Heart left ventricle (tissue), 13 donors: Measurements from ENCODE around the gene PRKAG3.

Experiments used
- POLR2A ChIP-seq, 2 donors: fragments of 450-650 bp; IDR thresholded peaks; one replicate each; pipeline ENCODE4 v1.6.1; 2017; ENCODE audit warnings: antibody characterized with exemption in 2 of 2, mild to moderate bottlenecking in 2 of 2, moderate library complexity in 2 of 2
- TF ChIP-seq, protein P1 (sequence below), 12 donors: fragments of 200-600 bp; sonication (generic) in 4 of 12; IDR thresholded peaks; one replicate each; pipeline versions ENCODE4 v1.5.0 to v1.8.0; 2018 to 2022; ENCODE audit warnings: antibody characterized with exemption in 12 of 12, mild to moderate bottlenecking in 5 of 12
- donor health status: ischemic (EF 13 %, LVEDD 7.1; RV severe dilation, severe dysfunction).
- donor health status: DM: no; HTN: yes; CAD: no.
- donor health status: DM: no; HTN: no; CAD: no.
- donor health status: ischemic (EF 25% LVEDD 6.9; RV normal size, moderate dysfunction).
- donor health status: ischemic (EF 25% LVEDD 5.7; RV mildly dilated, moderate dysfunction).
- donor health status: ischemic (EF 35%, LVEDD 5.7; RV mildly dilated, moderate dysfunction).
- donor health status: nonischemic (EF 11% LVEDD 7.7; RV severe dilation, severe dysfunction).
- donor health status: DM: yes; HTN: yes; CAD: no.
- donor health status: PGD.
- donor health status: ischemic (EF 29% LVEDD 5.4; RV normal size, mild dysfunction).
- donor health status: nonischemic (EF 23%, LVEDD 6.1; RV moderate dilation, normal function).

DNA sequence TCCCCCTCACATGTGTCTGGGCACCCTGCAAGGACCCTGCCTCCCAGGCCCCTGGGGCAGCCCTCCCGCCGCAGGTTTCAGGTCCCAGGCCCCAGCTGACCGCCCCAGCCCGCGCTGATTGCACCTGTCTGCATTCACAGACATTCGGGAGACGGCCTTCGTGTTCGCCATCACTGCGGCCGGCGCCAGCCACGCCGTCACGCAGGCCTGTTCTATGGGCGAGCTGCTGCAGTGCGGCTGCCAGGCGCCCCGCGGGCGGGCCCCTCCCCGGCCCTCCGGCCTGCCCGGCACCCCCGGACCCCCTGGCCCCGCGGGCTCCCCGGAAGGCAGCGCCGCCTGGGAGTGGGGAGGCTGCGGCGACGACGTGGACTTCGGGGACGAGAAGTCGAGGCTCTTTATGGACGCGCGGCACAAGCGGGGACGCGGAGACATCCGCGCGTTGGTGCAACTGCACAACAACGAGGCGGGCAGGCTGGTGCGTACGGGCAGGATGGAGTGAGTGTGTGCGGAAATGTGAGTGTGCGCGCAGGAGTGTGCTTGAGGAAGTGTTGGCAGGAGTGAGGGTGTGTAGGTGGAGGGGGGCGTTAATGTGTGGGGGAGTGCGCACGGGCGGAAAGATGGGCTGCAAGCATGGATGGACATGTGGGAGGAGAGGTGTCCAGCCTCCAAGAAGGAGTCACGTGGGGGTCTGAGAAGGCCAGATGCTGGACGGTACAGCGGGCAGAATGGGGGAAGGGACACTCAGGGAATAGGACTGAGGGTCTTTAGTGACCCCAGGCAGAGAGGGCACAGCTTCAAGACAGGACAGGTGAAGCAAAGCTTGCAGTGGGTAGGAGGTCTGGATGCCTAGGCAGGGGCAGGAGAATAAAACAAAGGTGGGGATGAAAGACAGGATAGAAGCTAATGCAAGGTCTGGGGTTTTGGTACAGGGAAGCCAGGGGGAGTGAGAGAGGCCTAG lies 40.0 kb upstream of the PRKAG3 start:
- no peak for TF ChIP-seq POLR2A (IDR thresholded peaks at IDR 0.05)
- TF ChIP-seq, protein P1, sequence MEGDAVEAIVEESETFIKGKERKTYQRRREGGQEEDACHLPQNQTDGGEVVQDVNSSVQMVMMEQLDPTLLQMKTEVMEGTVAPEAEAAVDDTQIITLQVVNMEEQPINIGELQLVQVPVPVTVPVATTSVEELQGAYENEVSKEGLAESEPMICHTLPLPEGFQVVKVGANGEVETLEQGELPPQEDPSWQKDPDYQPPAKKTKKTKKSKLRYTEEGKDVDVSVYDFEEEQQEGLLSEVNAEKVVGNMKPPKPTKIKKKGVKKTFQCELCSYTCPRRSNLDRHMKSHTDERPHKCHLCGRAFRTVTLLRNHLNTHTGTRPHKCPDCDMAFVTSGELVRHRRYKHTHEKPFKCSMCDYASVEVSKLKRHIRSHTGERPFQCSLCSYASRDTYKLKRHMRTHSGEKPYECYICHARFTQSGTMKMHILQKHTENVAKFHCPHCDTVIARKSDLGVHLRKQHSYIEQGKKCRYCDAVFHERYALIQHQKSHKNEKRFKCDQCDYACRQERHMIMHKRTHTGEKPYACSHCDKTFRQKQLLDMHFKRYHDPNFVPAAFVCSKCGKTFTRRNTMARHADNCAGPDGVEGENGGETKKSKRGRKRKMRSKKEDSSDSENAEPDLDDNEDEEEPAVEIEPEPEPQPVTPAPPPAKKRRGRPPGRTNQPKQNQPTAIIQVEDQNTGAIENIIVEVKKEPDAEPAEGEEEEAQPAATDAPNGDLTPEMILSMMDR (IDR thresholded peaks at IDR 0.05), result no peak
